Measurements from ENCODE around the gene ATP6V0C. TPM values are rescaled to one million over a fixed set of nuclear protein-coding genes. Genes with fewer than 3 reads are reported as not detected.
"Not testable (repeated sequence)": the region's sequence is repeated elsewhere in the genome, so short reads cannot be mapped to it uniquely, and the experiment has no call there.

ATP6V0C gene
- polyA plus RNA-seq, 1 experiment, result 11.0 TPM

GRCh38 chr16:2551420-2551889 lies 37.7 kb downstream of the ATP6V0C start:
- ChIA-PET POLR2A (interaction anchor here (0.7 kb wide), 1 partner anchor 1539 kb away, joined by 4 read pairs; no protein-coding TSS in a partner anchor), CTCF (interaction anchor here (0.7 kb wide), 2 partner anchors 148 to 1492 kb away, joined by 3 to 5 read pairs; no protein-coding TSS in a partner anchor)
- not testable (repeated sequence) for H3K27me3 ChIP-seq (ENCODE audit: control insufficient read depth, insufficient read depth, low read length); H3K4me3 ChIP-seq (ENCODE audit: low read depth, low read length); H3K27ac ChIP-seq (ENCODE audit: low read depth, low read length); DNase-seq (ENCODE audit: low read depth, low spot score); H3K9me3 ChIP-seq (ENCODE audit: control insufficient read depth, insufficient read depth, low read length)

DNA sequence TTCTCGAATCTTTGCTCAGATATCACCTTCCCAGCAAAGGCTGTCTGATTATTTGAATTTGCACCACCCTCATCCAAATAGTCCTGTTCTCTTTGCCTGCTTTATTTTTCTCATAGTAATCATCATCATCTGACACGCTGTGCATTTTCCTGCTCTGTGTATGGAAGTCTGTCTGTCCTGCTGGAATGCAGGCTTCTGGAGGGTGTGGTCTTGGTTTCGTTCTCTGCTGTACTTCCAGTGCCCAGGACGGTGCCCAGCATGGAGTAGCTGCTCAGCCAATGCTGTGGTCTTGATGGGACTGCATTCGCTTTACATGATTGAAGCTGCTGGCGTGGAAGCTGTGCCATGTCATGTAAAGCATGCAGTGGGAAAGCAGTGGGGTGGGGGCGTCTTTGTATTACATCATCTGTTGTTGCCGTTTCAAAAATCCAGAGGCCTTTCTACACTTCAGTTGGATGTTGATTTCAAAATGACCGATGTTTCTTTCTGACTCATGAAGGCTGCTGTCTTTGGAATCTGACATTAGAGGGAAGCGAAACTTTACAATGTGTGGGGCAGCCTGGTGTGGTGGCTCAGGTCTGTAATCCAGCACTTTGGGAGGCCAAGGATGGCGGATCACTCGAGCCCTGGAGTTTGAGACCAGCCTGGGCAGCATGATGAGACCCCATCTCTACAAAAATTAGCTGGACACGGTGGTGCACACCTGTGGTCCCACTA lies 41.1 kb downstream of the ATP6V0C start:
- CTCF ChIA-PET; H3K27me3 ChIP-seq (ENCODE audit: control insufficient read depth, insufficient read depth, low read length); H3K4me3 ChIP-seq (ENCODE audit: low read depth, low read length); H3K9me3 ChIP-seq (ENCODE audit: control insufficient read depth, insufficient read depth, low read length); POLR2A ChIA-PET; H3K27ac ChIP-seq (ENCODE audit: low read depth, low read length); DNase-seq (ENCODE audit: low read depth, low spot score): not testable (repeated sequence)

DNA sequence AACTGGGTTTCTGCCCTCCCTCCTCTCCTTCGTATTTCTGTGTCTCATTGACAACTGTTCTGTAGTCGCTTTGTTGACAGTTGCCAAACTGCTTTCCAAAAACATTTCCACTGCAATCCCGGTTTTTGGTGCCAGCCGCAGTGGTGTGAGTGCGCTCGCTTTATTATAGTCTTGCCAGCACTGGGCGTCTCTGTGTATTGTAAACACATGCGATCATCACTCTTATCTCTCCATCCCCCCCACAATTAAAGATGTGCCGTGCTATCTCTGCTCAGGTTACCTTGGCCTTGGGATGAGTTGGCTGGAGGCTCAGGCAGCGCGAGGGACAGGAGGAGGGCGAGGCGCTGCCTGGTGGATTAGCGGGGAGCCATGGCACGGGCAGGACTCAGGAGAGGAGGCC lies 43.4 kb downstream of the ATP6V0C start:
- H3K9me3 ChIP-seq (ENCODE audit: control insufficient read depth, insufficient read depth, low read length); H3K27me3 ChIP-seq (ENCODE audit: control insufficient read depth, insufficient read depth, low read length); H3K4me3 ChIP-seq (ENCODE audit: low read depth, low read length); DNase-seq (ENCODE audit: low read depth, low spot score); POLR2A ChIA-PET; H3K27ac ChIP-seq (ENCODE audit: low read depth, low read length); CTCF ChIA-PET: not testable (repeated sequence)

DNA sequence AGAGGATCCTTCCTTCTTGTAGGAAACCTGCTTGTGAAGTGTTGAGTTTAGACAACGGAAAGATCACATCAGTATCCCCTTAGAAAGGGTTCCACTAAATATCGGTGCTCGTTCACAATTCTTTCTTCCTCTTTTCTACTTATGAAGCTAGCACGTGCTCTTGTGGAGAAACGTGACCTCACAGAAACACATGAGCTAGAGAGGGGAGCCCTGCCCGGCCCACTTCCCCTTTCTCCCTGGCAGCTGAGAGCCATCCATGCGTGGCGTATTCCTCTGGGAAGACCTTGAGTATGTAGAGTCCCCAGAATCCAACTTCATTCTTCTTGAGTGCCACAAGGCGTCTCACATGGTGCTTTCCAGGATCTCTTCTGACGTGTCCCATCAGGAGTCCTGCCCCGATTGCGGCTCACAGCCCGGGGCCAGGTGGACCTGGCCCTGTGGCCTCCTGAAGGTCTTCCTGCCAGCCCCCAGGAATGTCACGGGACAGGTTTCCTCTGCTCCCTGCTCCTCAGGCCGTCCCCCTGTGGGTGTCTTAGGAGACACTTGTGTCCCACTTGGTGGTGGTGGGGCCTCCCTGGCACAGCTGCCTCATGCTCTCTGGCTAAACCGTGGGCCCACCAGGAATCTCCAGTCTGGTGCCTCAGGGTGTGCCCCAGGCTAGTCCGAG lies 46.5 kb downstream of the ATP6V0C start:
- H3K27me3 ChIP-seq (ENCODE audit: control insufficient read depth, insufficient read depth, low read length); CTCF ChIA-PET; DNase-seq (ENCODE audit: low read depth, low spot score); H3K9me3 ChIP-seq (ENCODE audit: control insufficient read depth, insufficient read depth, low read length); H3K27ac ChIP-seq (ENCODE audit: low read depth, low read length); H3K4me3 ChIP-seq (ENCODE audit: low read depth, low read length); POLR2A ChIA-PET: not testable (repeated sequence)

- DNase-seq (ENCODE audit: low read depth, low spot score); POLR2A ChIA-PET; H3K9me3 ChIP-seq (ENCODE audit: control insufficient read depth, insufficient read depth, low read length); H3K27me3 ChIP-seq (ENCODE audit: control insufficient read depth, insufficient read depth, low read length); H3K4me3 ChIP-seq (ENCODE audit: low read depth, low read length); CTCF ChIA-PET; H3K27ac ChIP-seq (ENCODE audit: low read depth, low read length): not testable (repeated sequence)
- TF ChIP-seq CTCF (IDR thresholded peaks at IDR 0.05; ENCODE audit: low read depth, low read length), result peak; percentile 33; the same call in 1 of the 2 replicates
Measured at GRCh38 chr16:2560798-2561133, 47.0 kb downstream of the ATP6V0C start.

DNA sequence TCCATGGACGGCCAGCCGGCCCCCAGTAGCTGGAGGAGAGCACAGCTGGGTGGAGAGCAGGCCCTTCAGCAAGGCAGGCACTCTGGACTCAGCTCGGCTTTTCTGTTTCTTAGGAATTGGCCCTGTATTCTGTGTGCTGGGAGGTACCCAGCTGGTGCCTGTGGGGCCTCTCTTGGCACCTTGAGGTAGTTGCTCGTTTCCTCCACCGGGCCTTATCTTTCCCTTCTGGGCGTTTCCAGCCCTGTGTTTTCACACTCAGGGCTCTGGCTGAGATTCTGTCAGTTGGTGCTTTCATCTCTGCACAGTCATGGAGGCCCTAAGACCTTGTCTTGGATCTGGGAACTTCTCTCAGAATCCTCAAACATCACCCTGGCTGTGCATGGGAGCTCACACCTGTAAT lies 53.8 kb downstream of the ATP6V0C start:
- H3K4me3 ChIP-seq (ENCODE audit: low read depth, low read length); DNase-seq (ENCODE audit: low read depth, low spot score); H3K9me3 ChIP-seq (ENCODE audit: control insufficient read depth, insufficient read depth, low read length); POLR2A ChIA-PET; H3K27ac ChIP-seq (ENCODE audit: low read depth, low read length); H3K27me3 ChIP-seq (ENCODE audit: control insufficient read depth, insufficient read depth, low read length); CTCF ChIA-PET: not testable (repeated sequence)

GRCh38 chr16:2568573-2568972 lies 54.8 kb downstream of the ATP6V0C start:
- H3K27ac ChIP-seq (ENCODE audit: low read depth, low read length); POLR2A ChIA-PET; H3K4me3 ChIP-seq (ENCODE audit: low read depth, low read length); H3K9me3 ChIP-seq (ENCODE audit: control insufficient read depth, insufficient read depth, low read length); CTCF ChIA-PET; DNase-seq (ENCODE audit: low read depth, low spot score); H3K27me3 ChIP-seq (ENCODE audit: control insufficient read depth, insufficient read depth, low read length): not testable (repeated sequence)

Small RNAs within 50 kb of the gene (small RNA-seq; reads per million reads assigned to genes)
- not detected for gene AC093525.1 (ENCODE audit: insufficient read length, low read depth)
- not detected for gene MIR3178 (ENCODE audit: insufficient read length, low read depth)
- gene MIR6768 (ENCODE audit: insufficient read length, low read depth), result not detected

Other genes with a start within 250 kb of the ATP6V0C start
- 95.3 and 99.9 TPM in 2 replicates for gene RNPS1, start 245.8 kb upstream of the ATP6V0C start, polyA plus RNA-seq (2011; rRNA removed)
- 0.06 and 0.30 TPM in 2 replicates for gene ABCA3, start 173.2 kb upstream of the ATP6V0C start, polyA plus RNA-seq (2011; rRNA removed)
- gene CCNF, start 84.5 kb upstream of the ATP6V0C start, polyA plus RNA-seq (2011; rRNA removed), result 2.3 and 2.5 TPM in 2 replicates
- 1.8 TPM in 2 replicates for gene TEDC2, start 53.8 kb upstream of the ATP6V0C start, polyA plus RNA-seq (2011; rRNA removed)
- 0.31 and 0.38 TPM in 2 replicates for gene NTN3, start 42.7 kb upstream of the ATP6V0C start, polyA plus RNA-seq (2011; rRNA removed)
- gene TBC1D24, start 38.8 kb upstream of the ATP6V0C start, polyA plus RNA-seq (2011; rRNA removed), result 6.0 and 6.4 TPM in 2 replicates
- 7.7 and 11.9 TPM in 2 replicates for gene AMDHD2, start 6.4 kb downstream of the ATP6V0C start, polyA plus RNA-seq (2011; rRNA removed)
- not detected in 2 replicates for gene CEMP1, start 17.5 kb downstream of the ATP6V0C start, polyA plus RNA-seq (2011; rRNA removed)
- gene PDPK1, start 24.1 kb downstream of the ATP6V0C start, polyA plus RNA-seq (2011; rRNA removed), result 27.7 and 32.4 TPM in 2 replicates
- gene KCTD5, start 168.6 kb downstream of the ATP6V0C start, polyA plus RNA-seq (2011; rRNA removed), result 27.7 and 27.8 TPM in 2 replicates
- gene PRSS27, start 206.3 kb downstream of the ATP6V0C start, polyA plus RNA-seq (2011; rRNA removed), result 0.32 and 0.46 TPM in 2 replicates
- 80.5 and 116 TPM in 2 replicates for gene SRRM2, start 238.7 kb downstream of the ATP6V0C start, polyA plus RNA-seq (2011; rRNA removed)

All from AG04450 (cell line).